Islet precursor cell (in vitro differentiated cells): ENCODE results near the gene ZNF674.

Experiments used
- DNase-seq: peaks from one replicate; pipeline ENCODE4 v3.0.0-alpha.2; 2018

ZNF674 gene

DNA sequence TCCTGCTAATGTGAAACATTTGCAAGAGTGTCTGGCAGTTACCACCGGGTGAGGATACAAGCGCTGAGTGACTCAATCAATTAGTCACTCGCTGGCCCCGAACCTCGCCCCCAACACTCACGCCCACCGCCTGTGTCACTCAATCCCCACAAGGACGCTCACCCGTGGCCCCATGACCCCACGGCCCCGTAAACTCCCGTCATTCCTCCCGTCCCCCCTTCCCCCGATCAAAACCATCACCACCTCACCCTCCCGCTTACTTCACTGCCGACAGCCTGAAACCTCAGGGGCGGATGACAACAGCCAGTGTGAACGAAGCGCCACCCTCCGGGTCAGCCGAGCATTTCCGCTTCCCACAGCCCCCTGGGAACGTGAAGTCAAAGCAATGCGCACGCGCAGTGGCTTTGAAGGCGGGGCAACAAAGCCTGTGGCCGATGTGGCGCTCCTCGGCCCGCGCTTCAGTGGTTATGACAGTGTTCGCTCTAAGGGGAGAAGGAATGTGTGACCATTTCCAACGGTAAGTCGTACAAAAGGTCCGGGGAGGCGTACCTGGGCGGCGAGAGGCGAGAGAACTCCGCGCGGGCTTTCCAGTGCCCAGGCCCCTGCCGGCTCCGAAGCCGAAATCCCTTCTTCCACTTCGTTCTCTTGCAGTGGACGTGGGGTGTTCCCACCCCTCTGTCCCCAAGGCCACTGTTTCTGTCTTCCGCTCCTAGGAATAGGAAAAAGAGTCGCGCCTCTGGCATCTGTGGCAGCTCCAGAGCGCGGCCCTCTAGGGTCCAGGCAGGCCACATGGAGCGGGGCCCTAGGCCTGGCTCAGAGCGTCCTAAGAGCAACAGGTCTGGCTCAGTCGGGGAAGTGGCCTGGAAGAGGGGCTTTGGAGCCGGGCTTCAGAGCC lies at the start of gene ZNF674:
TSS of gene ZNF674 (minus strand) at position 311 of the 895 bp plus-strand sequence. CDS start 3,334 bp downstream, outside the sequence.
- DNase-seq, result peak; percentile 93

DNA sequence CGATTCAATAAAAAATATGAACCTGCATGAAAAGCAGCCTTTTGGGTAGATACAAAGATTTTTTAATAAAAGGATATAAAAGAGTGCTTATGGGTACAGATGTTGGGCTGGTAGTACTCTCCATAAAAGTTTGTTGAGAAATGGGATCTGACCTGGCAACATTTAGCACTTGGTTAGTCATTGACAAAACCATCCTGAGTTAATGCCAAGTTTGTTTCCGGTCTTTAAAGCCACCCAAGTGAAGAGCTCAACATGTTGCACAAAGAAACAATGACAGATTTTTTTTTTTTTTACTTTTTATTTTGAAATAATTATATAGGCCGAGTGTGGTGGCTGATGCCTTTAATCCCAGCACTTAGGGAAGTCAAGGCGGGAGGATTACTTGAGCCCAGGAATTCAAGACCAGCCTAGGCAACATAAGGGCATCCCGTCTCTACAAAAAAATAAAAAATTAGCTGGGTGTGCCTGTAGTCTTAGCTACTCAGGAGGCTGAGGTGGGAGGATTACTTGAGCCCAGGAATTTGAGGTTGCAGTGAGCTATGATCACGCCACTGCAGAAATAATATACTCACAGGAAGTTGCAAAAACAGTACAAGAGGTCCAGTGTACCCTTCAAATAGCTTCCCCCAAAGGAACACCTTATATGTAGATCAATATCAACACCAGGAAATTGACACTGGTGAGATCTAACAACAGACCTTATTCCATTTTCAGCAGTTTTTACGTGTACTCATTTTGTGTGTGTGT lies 44.9 kb upstream of the ZNF674 start:
- DNase-seq, result no peak

DNA sequence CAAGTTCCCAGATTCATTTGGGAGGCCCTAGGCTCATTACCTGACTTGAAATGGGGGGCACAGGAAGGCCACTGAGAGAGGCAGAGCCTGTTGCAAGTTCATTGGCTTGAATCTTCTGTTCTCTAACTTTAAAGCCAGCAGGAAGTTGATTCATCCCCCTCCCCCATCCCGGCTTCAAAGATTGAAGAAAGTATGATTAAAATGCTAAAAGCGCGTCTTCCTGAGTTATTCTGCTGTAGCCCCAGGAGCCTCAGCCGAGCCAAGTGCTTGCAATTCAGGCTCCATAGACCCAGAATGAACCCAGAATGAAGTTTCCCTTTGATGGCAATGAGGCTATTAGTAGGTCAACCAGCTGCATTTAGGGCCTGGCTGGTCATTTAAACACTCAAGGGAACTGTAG lies 43.0 kb upstream of the ZNF674 start:
- no peak for DNase-seq

DNA sequence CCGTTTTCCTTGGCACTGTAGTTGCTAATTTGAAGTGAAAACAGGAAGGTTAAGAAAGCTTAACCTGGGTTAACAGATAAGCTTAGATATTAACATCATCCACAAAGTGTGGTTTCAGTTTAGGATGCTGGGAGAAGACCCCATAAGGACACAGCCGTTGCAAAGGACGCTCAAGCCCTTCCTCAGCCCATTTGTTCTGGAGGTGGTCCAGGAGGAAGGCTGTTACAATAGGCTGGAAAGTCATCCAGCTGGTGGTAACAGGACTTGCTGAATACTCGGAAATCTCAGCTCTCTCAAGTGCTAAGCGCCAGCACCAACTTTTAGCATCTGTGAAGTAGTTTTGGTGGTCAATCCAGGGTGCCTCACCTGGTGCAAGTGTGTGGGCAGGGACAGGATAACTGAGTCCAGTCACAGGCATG lies 42.5 kb upstream of the ZNF674 start:
- no peak for DNase-seq

DNA sequence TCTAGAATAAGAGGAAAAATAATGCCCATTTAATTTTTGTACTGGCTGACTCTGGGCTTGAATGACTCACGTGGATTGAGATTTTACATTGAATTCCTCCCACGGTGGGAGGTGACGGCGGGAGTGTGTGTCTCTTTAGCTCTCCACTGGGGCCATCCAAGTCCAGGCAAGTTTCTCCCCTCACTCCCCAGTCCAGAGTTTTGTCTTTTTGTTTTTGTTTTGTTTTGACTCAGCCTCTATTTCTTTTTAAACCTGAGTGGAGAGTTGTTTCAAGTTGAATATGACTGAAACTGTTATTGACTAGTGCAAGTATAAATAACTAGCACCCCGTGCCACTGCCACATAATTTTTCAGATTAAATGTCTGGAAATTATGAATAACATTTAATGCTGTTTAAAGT lies 41.9 kb upstream of the ZNF674 start:
- DNase-seq, result no peak

DNA sequence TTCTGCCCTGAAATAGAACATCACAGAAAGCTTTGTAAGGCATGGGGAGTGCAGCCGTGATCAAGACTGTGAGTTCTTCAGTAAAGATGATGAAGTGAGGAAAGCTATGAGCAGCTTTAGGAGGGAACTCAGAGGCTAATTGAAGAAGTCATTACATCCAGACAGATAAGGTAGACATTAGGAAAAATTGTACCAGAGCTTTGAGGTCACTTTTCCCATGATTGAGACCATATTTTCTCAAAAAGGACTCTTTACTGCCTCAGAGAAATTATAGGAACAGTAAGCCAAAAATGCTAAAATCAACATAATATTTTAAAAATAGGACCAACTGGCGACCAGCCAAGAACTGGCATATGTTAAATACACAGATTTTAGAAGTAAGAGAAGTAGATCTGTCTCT lies 39.5 kb upstream of the ZNF674 start:
- no peak for DNase-seq

DNA sequence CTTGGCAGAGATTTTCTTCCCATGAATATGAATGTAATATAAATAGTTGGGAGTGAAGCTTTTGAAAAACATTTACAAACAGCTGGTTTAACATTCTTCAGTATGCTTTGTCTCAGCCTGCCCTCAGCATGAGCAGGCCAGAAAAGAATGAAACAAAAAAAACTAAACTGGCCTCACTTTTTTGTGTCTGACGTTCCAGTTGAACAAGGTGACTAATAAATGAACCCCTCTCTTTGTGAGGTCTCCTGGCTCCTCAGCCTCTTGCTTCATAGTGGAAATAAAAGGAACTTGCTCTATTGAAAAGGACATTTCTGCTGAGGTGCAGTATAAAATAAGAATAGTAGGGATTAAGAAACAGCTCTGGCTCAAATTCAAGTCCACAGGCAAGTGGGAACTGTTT lies 37.7 kb upstream of the ZNF674 start:
- DNase-seq, result no peak

DNA sequence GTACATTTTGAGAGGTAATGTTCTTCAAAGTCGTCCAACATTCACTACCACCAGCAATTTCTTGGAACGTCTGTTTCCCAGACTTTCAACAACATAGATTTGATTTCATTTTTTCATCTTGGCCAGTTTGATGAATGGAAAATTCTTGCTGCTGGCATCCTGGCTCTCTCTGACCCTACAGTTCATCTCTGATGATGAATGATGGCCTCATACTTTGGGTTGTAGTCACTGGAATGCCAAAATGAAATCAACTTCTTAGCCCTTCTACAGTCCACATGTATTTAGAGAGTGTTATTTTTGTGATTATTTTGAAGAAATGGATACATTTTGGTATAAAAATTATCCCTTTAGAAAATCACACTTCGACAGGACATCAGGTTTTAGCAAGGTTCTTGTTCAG lies 37.1 kb upstream of the ZNF674 start:
- no peak for DNase-seq

DNA sequence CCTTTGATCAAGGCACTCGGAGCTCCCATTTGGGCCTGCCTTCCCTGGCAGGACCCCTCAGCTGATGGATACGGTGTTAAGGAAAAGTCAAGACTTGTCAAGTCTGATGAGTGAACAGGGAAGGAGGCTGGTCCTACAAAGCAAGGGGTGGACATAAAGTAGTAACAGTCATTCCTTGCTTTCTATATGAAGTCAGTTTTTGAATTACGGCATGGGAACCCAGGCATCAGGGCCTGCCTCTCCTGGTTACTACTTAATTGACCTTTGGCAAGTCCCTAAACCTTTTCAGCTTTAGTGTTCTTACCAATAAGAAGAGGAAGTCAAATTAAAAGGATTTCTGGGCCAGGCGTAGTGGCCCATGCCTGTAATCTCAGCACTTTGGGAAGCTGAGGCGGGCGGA lies 35.4 kb upstream of the ZNF674 start:
- DNase-seq, result no peak

DNA sequence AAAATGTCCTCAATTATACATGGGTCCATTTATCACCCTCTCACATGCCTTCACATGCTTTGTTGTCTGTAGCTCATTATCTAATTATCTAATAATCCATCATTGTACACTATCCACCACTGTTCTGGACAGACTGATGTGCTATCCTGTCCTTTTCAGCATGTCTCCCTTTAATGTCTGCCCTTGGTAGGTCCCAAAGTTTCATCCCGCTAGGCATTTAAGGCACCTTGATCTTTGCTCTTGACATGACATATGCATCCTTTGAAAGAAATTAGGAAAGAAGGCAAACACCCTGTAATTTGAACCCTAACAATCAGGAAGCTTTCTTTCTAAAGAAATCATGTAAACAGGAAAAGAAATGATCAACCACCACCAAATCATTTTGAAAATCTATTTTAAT lies 34.0 kb upstream of the ZNF674 start:
- no peak for DNase-seq

DNA sequence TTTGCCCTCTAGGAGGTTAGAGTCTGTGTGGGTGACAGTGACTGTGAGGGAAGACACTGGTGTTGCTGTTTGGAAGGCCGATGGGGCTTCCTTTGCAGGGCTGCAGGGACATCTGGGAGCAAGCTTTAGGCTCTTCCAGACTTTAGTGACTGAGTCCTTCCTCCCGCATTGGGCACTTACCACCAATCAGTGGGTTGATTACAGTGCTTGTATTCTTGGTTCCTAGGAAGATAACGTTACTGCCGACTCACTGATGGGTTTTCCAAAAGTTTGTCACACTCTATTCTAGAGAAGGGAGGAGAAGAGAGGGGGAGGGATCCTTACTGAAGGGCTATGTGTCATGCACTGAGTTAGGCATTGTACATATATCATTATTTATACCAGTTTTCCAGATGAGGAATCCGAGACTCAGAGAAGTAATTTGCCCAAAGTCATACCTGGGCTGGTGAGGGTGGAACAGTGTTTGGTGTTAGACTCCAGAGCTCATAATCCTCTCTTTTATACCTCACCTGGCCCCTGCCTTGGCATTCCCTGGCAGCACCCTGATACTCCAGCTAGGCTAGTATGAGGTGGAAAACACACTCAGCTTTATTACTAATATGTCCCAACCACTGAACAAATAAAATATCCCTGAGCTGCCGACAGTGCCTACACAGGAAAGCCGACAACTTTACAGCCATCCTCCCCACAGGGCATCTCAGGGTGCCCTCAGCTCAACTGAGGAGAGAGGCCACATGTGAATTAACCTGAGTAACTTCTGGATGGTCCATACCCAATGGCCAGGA lies 32.2 kb upstream of the ZNF674 start:
- no peak for DNase-seq

DNA sequence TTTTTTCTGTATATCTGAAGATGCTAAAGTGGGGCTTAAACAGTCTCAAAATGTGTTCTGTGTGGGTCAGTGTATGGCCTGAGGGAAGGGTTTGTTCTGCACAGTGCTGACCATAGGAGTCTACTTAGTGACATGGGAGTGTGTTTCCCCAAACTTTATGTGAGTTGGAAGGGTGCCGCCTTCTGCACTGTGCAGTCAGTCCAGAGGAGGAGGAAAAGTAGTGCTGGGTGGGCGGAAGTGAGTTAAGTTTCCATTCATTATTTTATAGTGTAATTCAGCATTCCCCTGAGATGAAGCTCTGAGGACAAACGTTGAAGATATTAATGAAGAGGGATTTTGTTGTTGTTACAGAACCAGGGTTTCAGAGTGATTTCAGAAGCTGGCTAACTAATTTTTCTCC lies 31.2 kb upstream of the ZNF674 start:
- no peak for DNase-seq

DNA sequence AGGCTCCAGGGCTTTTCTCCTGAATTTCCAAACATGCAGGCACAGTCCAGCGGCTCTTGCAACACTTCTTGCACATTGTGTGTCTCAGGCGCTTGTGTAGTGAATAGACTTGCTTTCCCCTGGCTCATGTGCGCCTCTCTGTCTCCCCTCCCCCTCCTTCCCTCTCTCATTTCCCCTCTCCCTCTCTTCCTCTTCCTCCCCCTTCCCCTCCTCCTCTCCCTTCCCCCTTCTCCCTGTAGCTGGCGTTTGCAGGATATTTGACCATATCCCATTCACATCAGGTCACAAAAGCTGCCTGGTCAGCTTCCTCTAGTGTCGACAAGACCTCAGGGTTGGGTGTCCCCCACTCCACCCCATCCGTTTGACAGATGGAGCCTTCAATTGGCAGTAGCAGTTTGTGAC lies 30.8 kb upstream of the ZNF674 start:
- no peak for DNase-seq

DNA sequence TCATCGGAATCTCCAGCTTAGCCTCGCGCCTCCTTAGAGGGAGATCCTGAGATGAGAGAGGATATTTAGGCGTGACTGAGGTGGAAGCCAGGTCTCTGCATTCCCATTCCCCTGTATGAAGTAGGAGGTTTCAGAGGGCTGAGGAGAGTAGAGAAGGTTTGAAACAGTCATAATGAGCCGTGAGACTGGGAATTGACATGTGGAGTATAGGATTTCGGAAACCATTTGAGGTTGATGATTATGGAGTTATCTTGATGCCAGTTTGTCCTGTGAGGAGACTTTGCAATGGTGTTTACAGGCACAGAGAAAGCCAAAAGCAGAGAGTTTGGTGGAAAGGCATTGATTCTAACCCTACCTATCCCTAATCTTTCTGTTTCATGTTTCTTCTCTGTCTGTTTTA lies 30.4 kb upstream of the ZNF674 start:
- no peak for DNase-seq

DNA sequence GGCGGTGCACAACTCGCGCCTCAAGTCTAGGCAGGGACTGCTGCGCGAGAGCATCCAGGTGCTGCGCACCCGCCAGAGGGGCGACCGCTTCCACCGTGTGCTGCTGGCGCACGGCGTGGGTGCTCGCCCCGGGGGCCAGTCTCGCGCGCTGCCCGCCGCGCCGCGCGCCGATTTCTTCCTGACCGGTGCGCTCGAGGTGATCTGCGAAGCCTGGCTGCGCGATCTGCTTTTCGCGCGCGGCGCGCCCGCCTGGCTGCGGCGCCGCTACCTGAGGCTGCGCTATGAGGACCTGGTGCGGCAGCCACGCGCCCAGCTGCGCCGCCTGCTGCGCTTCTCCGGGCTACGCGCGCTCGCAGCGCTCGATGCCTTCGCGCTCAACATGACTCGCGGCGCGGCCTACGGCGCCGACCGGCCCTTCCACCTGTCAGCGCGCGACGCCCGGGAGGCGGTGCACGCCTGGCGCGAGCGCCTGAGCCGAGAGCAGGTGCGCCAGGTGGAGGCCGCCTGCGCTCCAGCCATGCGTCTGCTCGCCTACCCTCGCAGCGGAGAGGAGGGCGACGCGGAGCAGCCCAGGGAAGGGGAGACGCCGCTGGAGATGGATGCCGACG lies 29.7 kb upstream of the ZNF674 start:
- DNase-seq, result peak; percentile 63

DNA sequence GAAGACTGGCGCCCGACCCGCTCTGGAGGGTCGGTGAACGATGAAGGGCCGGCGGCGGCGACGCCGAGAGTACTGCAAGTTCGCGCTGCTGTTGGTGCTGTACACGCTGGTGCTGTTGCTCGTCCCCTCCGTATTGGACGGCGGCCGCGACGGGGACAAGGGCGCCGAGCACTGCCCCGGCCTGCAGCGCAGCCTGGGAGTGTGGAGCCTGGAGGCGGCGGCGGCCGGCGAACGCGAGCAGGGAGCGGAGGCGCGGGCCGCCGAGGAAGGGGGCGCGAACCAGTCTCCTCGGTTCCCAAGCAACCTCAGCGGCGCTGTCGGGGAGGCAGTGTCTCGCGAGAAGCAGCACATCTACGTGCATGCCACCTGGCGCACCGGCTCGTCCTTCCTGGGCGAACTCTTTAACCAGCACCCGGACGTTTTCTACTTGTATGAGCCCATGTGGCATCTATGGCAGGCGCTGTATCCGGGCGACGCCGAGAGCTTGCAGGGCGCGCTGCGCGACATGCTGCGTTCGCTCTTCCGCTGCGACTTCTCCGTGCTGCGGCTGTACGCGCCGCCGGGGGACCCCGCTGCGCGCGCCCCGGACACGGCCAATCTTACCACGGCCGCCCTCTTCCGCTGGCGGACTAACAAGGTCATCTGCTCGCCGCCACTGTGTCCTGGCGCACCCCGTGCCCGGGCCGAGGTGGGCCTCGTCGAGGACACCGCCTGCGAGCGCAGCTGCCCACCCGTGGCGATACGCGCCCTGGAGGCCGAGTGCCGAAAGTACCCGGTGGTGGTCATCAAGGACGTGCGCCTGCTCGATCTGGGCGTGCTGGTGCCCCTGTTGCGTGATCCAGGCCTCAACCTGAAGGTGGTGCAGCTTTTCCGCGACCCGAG lies 28.9 kb upstream of the ZNF674 start:
- peak; percentile 81 for DNase-seq

DNA sequence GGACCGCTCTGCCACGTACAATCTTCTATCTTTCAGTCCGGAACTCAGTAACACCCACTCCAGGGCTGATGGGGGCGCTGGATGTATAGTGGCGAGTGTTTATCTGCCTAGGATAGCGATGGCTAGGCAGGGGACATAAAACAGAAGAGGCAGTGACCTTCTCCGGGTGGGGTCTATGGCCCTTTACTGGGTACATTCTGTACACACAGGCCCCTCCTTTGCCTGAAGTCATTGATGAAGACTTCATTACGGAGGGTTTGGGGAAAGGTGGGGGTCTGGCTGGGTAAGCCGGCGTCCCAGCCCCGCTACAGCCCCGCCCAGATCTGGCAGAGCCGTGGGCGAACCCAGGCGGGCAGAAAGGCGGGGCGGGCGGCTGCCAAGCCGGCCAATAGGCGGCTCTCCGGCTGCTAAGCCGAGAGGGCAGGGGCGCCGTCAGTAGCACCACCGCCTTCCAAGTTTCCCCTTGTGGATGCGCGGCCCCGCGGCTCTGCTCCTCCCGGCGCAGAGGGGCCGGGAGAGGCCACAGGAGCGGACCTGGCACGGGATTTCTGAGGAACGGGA lies 28.2 kb upstream of the ZNF674 start, which contains the start of gene CHST7:
TSS of gene CHST7 (plus strand) at position 435 of the 561 bp plus-strand sequence. CDS start 167 bp downstream, outside the sequence.
- peak; percentile 81 for DNase-seq

DNA sequence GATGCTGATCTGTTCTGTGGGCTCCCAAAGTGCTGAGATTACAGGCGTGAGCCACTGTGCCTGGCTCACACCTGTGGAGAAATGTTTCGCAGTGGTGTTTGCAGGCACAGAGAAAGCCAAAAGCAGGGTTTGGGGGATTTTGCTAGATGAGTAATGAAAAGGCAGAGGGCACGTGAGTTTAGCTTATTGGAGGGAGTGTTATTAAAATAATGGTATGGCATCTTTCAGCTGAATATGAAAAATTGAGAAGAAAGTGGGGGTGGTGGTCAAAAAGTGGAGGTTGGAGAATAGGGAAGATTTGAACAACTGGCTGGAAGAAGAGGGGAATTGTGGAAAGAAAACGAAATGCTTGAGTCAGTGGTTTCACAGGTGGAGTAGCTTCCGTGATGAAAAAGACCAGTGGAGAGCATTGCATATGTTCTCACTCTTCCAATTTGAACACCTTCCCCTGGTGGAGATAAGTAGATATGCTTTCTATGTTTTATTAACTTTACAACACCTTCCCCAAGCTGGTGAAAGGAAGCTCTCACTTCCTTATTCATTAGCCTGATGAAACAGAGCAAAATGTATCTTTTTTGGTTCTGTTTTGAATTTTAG lies 27.2 kb upstream of the ZNF674 start:
- no peak for DNase-seq

DNA sequence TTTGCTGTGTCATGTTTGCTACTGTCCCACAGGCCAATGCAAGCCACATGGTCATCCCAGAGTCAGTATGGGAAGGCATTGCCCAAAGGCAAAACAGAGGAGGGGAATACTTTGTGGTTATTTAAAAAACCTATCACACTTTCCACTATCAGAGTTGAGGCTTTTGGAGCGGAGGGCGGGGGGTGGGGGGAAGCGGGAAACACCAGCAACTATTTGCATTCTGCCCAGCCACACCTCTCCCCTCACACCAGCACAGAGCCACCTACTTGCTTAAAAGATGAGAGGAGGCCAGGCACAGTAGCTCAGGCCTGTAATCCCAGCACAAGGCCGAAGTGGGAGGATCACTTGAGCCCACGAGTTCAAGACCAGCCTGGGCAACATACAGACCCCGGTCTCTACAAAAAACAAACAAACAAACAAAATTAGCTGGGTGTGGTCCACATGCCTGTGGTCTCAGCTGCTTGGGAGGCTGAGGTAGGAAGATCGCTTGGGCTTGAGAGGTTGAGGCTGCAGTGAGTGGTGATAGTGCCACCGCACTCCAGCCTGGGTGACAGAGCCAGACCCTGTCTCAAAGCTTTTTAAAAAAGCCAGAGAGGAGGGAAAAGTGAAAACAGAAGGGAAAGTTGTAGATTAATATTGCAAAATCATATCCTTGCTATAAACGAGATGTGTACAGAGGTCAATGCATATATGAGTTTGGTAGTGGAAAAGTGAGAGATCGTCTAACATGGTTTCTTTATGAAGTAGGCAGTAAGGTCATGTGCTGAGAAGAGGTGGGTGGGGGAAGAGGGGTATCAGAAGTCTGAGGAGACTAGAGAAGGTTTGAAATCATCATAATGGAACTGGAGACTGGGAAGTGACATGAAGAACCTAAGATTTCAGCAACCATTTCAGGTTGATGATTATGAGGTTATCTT lies 26.5 kb upstream of the ZNF674 start:
- no peak for DNase-seq

DNA sequence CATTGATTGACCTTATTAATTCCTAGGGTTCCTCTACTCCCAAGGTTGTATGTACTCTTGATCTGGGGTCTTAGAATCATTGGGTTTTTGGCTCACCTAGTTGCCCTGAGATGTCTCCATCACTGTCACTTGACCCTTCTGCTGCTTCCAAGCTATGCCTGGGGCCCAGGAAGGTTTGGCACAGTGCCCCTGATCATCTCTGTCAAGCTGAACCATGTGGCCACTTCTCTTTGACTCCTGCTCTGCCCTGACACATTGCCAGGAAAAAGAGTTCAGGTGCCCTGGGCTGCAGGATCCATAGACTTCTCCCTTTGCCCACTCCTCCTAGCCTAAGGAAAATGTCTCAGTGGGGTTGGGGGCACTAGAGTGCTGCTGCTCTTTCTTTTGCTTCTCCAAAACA lies 24.4 kb upstream of the ZNF674 start:
- DNase-seq, result no peak
